KMS-11 (cell line): ENCODE data around the gene ADAMTS9.

Experiments
- H2AFZ ChIP-seq: fragments of 200-600 bp; sonication (generic); 2 replicates; pipeline ENCODE4 v1.6.1; 2016; ENCODE audit warnings: antibody characterized with exemption, mixed run types, low read depth
- H3K27ac ChIP-seq: fragments of 200-600 bp; sonication (generic); 2 replicates; pipeline ENCODE4 v1.6.1; 2016; ENCODE audit warnings: mild to moderate bottlenecking, mixed run types
- H3K27me3 ChIP-seq: fragments of 200-600 bp; sonication (generic); 2 replicates; pipeline ENCODE4 v1.6.1; 2017; ENCODE audit warnings: mild to moderate bottlenecking, low read depth, mixed run types, moderate library complexity; ENCODE audit not compliant: insufficient read depth
- H3K36me3 ChIP-seq: fragments of 200-600 bp; sonication (generic); 2 replicates; pipeline ENCODE4 v1.6.1; 2017; ENCODE audit warnings: mild to moderate bottlenecking, mixed run types; ENCODE audit not compliant: insufficient read depth
- H3K4me1 ChIP-seq: fragments of 200-600 bp; sonication (generic); 2 replicates; pipeline ENCODE4 v1.6.1; 2016; ENCODE audit warnings: mild to moderate bottlenecking, low read depth, mixed run types; ENCODE audit not compliant: poor library complexity, severe bottlenecking
- H3K4me2 ChIP-seq: fragments of 200-600 bp; sonication (generic); 2 replicates; pipeline ENCODE4 v1.7.0; 2016; ENCODE audit warnings: mild to moderate bottlenecking, mixed run types
- H3K4me3 ChIP-seq: fragments of 200-600 bp; sonication (generic); IDR thresholded peaks from 2 replicates; pipeline ENCODE4 v1.6.1; 2017; ENCODE audit warnings: low read depth, low read length, mixed read lengths; ENCODE audit not compliant: insufficient read depth
- H3K79me2 ChIP-seq: fragments of 200-600 bp; sonication (generic); 2 replicates; pipeline ENCODE4 v1.6.1; 2016; ENCODE audit warnings: low read depth, mixed run types; ENCODE audit not compliant: insufficient read depth
- H3K9ac ChIP-seq: fragments of 200-600 bp; sonication (generic); 2 replicates; pipeline ENCODE4 v1.6.1; 2016; ENCODE audit warnings: mild to moderate bottlenecking, mixed run types
- H4K20me1 ChIP-seq: fragments of 200-600 bp; sonication (generic); 2 replicates; pipeline ENCODE4 v1.6.1; 2016; ENCODE audit warnings: mild to moderate bottlenecking, mixed run types; ENCODE audit not compliant: insufficient read depth
- TF ChIP-seq, protein P1 (sequence below): fragments of 200-600 bp; sonication (generic); conservative IDR thresholded peaks from 2 replicates; pipeline ENCODE4 v1.6.1; 2017; ENCODE audit warnings: low read depth, mild to moderate bottlenecking, antibody characterized with exemption, low read length, moderate library complexity, mixed read lengths

The ADAMTS9 gene

DNA sequence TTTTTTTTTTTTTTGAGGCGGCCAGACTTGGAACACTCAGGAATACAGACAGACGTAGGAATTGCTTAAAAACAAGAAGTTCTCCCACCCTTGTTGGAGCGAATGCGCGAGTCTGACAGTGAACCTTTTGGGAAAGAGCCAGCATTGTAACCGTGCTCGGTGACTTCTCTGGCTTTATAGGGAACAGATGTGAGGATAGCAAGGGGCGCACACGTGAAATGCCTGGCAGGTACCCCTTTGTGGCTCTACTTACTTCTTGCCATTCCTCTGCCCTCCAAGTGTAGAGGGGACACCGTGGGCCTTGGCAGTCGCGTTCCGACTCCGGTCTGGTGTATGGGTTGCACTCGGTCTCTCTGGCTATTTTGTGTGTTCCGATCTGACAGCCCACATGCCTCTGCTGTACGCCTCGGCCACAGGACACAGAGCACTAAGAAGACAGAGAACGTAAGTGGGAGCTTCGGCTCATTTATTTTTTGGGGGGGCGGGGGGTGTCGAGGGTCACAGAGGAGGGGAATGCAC lies 126.4 kb downstream of the ADAMTS9 start:
- TF ChIP-seq, protein P1, sequence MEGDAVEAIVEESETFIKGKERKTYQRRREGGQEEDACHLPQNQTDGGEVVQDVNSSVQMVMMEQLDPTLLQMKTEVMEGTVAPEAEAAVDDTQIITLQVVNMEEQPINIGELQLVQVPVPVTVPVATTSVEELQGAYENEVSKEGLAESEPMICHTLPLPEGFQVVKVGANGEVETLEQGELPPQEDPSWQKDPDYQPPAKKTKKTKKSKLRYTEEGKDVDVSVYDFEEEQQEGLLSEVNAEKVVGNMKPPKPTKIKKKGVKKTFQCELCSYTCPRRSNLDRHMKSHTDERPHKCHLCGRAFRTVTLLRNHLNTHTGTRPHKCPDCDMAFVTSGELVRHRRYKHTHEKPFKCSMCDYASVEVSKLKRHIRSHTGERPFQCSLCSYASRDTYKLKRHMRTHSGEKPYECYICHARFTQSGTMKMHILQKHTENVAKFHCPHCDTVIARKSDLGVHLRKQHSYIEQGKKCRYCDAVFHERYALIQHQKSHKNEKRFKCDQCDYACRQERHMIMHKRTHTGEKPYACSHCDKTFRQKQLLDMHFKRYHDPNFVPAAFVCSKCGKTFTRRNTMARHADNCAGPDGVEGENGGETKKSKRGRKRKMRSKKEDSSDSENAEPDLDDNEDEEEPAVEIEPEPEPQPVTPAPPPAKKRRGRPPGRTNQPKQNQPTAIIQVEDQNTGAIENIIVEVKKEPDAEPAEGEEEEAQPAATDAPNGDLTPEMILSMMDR: no peak
- H3K27me3 ChIP-seq: no peaks in the 10 kb centered on the region
- no peak overlapping the region for H3K9ac ChIP-seq
- no peaks in the 10 kb centered on the region for H3K79me2 ChIP-seq
- H4K20me1 ChIP-seq: no peaks in the 10 kb centered on the region
- H3K27ac ChIP-seq: no peak overlapping the region
- no peak overlapping the region for H3K4me2 ChIP-seq
- no peak overlapping the region for H3K4me3 ChIP-seq
- H2AFZ ChIP-seq: no peak overlapping the region
- H3K36me3 ChIP-seq: no peaks in the 10 kb centered on the region
- no peaks in the 10 kb centered on the region for H3K4me1 ChIP-seq

DNA sequence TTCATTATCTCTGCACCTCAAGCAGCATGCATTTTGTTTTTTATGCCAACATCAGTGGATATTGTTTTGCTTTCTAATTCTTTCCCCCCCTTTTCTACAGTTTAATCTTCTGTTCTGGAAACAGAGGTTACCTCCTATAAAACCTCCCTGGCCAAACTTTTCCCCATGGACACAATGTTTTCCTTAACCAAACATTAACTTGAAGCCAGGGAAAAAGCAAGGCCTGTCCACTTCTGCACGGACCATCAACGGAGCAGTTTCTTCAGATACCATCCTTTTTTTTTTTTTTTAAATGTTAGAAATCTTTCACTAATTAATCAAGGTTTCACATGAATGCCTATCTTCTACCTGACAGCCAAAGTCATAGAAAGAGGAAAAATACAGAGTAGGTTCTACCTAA lies 127.0 kb downstream of the ADAMTS9 start:
- Histone ChIP-seq H3K36me3 (no peaks in the 10 kb centered on the region), H3K79me2 (no peaks in the 10 kb centered on the region), H3K4me1 (no peaks in the 10 kb centered on the region), H2AFZ (no peak overlapping the region), H3K9ac (no peak overlapping the region), H3K27ac (no peak overlapping the region), H4K20me1 (no peaks in the 10 kb centered on the region), H3K27me3 (no peaks in the 10 kb centered on the region), H3K4me3 (no peak overlapping the region), H3K4me2 (no peak overlapping the region)
- TF ChIP-seq, protein P1: no peak

DNA sequence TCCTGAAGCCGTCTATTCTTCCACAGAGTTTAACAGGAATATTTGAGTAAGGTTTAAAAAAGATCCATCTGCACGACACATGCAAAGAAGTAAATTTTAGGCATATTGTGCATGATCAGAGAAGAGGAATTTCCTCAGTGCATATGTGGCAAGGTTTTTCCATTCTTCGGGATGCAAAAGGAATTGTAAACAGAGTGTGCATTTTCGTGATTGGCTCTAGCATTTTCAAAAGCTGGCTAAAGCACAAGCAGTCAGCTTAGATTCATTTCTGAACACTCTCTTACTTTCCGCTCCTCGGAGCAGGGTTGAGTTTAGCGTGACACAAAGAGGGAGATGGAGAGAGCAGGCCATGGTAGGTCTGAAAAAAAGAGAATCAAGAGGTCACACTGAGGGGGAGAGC lies 128.2 kb downstream of the ADAMTS9 start:
- TF ChIP-seq, protein P1: no peak
- H3K79me2 ChIP-seq: no peaks in the 10 kb centered on the region
- H3K4me3 ChIP-seq: no peak overlapping the region
- no peaks in the 10 kb centered on the region for H3K4me1 ChIP-seq
- no peak overlapping the region for H3K9ac ChIP-seq
- H3K4me2 ChIP-seq: no peak overlapping the region
- no peak overlapping the region for H3K27ac ChIP-seq
- no peaks in the 10 kb centered on the region for H3K27me3 ChIP-seq
- no peaks in the 10 kb centered on the region for H4K20me1 ChIP-seq
- H2AFZ ChIP-seq: no peak overlapping the region
- H3K36me3 ChIP-seq: no peaks in the 10 kb centered on the region

DNA sequence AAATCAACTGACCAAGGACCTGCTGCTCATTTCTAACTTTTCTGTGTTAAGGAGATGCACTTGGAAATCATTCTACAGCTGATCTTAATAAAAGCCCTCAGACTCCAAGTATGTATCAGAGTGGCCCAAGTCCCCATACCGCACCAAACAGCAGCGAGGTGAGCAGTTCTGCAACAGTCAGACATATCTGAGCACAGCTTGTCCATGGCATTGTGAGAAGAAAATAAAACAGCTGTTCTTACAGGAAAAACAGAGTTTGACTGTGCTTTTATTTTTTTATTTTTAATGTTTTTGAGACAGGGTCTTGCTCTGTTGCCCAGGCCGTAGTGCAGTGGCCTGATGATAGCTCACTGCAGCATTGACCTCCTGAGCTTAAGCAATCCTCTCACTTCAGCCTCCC lies 131.8 kb downstream of the ADAMTS9 start:
- Histone ChIP-seq H3K27me3 (no peaks in the 10 kb centered on the region), H3K4me1 (no peaks in the 10 kb centered on the region), H2AFZ (no peak overlapping the region), H3K79me2 (no peaks in the 10 kb centered on the region), H4K20me1 (no peaks in the 10 kb centered on the region), H3K4me3 (no peak overlapping the region), H3K27ac (no peak overlapping the region), H3K9ac (no peak overlapping the region), H3K36me3 (no peaks in the 10 kb centered on the region), H3K4me2 (no peak overlapping the region)
- TF ChIP-seq, protein P1: no peak
